ENCODE measurements around the gene BCLAF1. TPM values are rescaled to one million over a fixed set of nuclear protein-coding genes. Genes with fewer than 3 reads are reported as not detected.

The BCLAF1 gene
- total RNA-seq, 1 experiment from 2014 or later = 159 TPM

DNA sequence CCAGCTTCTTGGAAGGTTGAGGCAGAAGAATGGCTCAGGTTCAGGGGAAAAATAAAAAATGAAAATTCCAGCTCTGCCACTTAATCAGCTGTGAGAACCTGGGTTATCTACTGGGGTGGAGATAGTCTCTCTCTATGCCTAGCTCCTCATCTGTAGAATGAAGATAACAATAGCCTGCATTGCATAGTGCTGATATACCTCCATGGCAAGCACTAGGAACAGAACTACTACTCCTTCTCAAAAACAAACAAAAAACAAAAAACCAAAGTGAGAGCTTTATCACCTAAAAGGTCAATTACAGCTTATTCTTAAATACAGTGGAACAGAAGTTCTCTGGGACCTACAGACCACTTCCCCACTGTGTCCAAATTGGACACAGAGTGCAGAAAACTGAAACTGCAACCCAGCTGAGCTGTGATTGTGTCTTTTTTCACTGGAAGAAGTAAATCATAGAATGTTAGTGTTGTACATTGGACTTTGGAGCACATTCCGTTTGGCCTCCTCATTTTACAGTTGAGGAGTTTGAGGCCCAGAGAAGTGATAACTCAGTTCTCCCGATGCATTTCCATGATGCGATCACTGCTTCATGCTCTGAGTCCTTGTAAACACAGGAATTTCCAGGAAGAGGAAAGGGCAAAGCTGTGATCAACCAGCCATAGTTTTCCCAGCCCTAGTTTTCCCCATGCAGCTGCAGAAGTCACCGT, 62.8 kb downstream of the BCLAF1 start:
- intact Hi-C loops (cut with micrococcal nuclease) = loop anchor here (1.0 to 10.0 kb wide), 7 partner anchors 195 to 776 kb away; no protein-coding TSS in a partner anchor
- Histone ChIP-seq H3K79me2 (ENCODE audit: insufficient read depth, low read length) (no peaks in the 10 kb centered on the region), H3K36me3 (ENCODE audit: control insufficient read depth in 1 of 2, insufficient read depth in 2 of 2, low read length in 2 of 2) (no peaks in the 10 kb centered on the region; a peak in 1 of 4 replicates)

More for the DNA sequence above, 62.8 kb downstream of the BCLAF1 start:
- Histone ChIP-seq H3K4me2 (ENCODE audit: low read length) (peak overlapping the region; percentile 58), H3K27me3 (ENCODE audit: insufficient read depth, low read length) (no peaks in the 10 kb centered on the region), H3K9ac (ENCODE audit: low read length) (no peak overlapping the region), H3K9me2 (ENCODE audit: insufficient read depth) (no peaks in the 10 kb centered on the region), H3K27ac (ENCODE audit: low read depth, low read length) (no peak overlapping the region), H3K9me3 (ENCODE audit: control insufficient read depth in 1 of 2, insufficient read depth in 1 of 2, low read depth in 1 of 2, low read length in 2 of 2) (no peaks in the 10 kb centered on the region), H2AFZ (ENCODE audit: low read depth, low read length, poor library complexity, severe bottlenecking) (peak overlapping the region; percentile 94), H3K4me3 (replicated peaks in 1 of 2; ENCODE audit: low read depth in 1 of 2, low read length in 2 of 2) (no peak overlapping the region), H4K20me1 (ENCODE audit: insufficient read depth) (no peaks in the 10 kb centered on the region), H3K4me1 (ENCODE audit: control insufficient read depth in 1 of 2, insufficient read depth in 2 of 2, low read length in 2 of 2) (peaks cover 0 to 7% of the 10 kb centered on the region in 2 experiments; a peak in 1 of 4 replicates)
- POLR2A ChIA-PET = no interaction called here
- ATAC-seq (peak; percentile 46), DNase-seq (ENCODE audit: low read depth, low spot score) (no peak)
- CTCF ChIA-PET = interaction anchor here (0.9 to 1.5 kb wide), 15 partner anchors 91 to 776 kb away, joined by 3 to 21 read pairs (median 4); no protein-coding TSS in a partner anchor
- TF ChIP-seq EGR1 (IDR thresholded peaks at IDR 0.05; ENCODE audit: low read depth) (no peak), YY1 (IDR thresholded peaks at IDR 0.05; ENCODE audit: extremely low read depth, insufficient replicate concordance, low read depth, low read length) (no peak), EZH2 (IDR thresholded peaks at IDR 0.05) (no peak), ZNF274 (IDR thresholded peaks at IDR 0.05; ENCODE audit: low read depth, low read length) (no peak), CBX3 (IDR thresholded peaks at IDR 0.05; ENCODE audit: low read depth) (no peak), SRF (IDR thresholded peaks at IDR 0.05; ENCODE audit: low read depth) (no peak), FOSL1 (IDR thresholded peaks at IDR 0.05; ENCODE audit: low read depth) (no peak)
- TF ChIP-seq, protein P1, sequence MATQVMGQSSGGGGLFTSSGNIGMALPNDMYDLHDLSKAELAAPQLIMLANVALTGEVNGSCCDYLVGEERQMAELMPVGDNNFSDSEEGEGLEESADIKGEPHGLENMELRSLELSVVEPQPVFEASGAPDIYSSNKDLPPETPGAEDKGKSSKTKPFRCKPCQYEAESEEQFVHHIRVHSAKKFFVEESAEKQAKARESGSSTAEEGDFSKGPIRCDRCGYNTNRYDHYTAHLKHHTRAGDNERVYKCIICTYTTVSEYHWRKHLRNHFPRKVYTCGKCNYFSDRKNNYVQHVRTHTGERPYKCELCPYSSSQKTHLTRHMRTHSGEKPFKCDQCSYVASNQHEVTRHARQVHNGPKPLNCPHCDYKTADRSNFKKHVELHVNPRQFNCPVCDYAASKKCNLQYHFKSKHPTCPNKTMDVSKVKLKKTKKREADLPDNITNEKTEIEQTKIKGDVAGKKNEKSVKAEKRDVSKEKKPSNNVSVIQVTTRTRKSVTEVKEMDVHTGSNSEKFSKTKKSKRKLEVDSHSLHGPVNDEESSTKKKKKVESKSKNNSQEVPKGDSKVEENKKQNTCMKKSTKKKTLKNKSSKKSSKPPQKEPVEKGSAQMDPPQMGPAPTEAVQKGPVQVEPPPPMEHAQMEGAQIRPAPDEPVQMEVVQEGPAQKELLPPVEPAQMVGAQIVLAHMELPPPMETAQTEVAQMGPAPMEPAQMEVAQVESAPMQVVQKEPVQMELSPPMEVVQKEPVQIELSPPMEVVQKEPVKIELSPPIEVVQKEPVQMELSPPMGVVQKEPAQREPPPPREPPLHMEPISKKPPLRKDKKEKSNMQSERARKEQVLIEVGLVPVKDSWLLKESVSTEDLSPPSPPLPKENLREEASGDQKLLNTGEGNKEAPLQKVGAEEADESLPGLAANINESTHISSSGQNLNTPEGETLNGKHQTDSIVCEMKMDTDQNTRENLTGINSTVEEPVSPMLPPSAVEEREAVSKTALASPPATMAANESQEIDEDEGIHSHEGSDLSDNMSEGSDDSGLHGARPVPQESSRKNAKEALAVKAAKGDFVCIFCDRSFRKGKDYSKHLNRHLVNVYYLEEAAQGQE (IDR thresholded peaks at IDR 0.05; ENCODE audit: low read depth) = no peak
- TF ChIP-seq, protein P2, sequence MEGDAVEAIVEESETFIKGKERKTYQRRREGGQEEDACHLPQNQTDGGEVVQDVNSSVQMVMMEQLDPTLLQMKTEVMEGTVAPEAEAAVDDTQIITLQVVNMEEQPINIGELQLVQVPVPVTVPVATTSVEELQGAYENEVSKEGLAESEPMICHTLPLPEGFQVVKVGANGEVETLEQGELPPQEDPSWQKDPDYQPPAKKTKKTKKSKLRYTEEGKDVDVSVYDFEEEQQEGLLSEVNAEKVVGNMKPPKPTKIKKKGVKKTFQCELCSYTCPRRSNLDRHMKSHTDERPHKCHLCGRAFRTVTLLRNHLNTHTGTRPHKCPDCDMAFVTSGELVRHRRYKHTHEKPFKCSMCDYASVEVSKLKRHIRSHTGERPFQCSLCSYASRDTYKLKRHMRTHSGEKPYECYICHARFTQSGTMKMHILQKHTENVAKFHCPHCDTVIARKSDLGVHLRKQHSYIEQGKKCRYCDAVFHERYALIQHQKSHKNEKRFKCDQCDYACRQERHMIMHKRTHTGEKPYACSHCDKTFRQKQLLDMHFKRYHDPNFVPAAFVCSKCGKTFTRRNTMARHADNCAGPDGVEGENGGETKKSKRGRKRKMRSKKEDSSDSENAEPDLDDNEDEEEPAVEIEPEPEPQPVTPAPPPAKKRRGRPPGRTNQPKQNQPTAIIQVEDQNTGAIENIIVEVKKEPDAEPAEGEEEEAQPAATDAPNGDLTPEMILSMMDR (IDR thresholded peaks at IDR 0.05 in 2 of 3, conservative IDR thresholded peaks at IDR 0.05 in 1 of 3; ENCODE audit: borderline replicate concordance in 1 of 3, insufficient read depth in 1 of 3, low read depth in 2 of 3, low read length in 2 of 3) = no peak
- no TSS peak for BruUV-seq (replicated peaks)
- RAD21 ChIA-PET (ENCODE audit: low non-redundant PET in 1 of 2, low total read pairs in 2 of 2, uncharacterized antibody in 2 of 2, unreplicated experiment in 2 of 2) = interaction anchor here in 1 of 2 experiments (1.0 kb wide), 1 partner anchor 317 kb away, joined by 3 read pairs; no protein-coding TSS in a partner anchor

All from HCT116 (cell line).